GM12892 (cell line): ENCODE data around the gene LRRC75A.
"Not testable (repeated sequence)": the region's sequence is repeated elsewhere in the genome, so short reads cannot be mapped to it uniquely, and the experiment has no call there.

Experiments used
- DNase-seq: peaks from one replicate; pipeline ENCODE4 v3.0.0; 2011; ENCODE audit not compliant: insufficient read length
- FAIRE-seq: peaks from 2 replicates; lab custom pipeline; 2011; peaks lifted over from hg19 to GRCh38; lab: Jason Lieb, UNC
- POLR2A ChIP-seq: IDR thresholded peaks from 2 replicates; pipeline ENCODE4 v1.6.1; 2011; ENCODE audit warnings: low read depth, low read length, control low read depth
- POLR2AphosphoS5 ChIP-seq: IDR thresholded peaks from 2 replicates; pipeline ENCODE4 v1.6.1; 2011; ENCODE audit warnings: low read depth, low read length, control low read depth
- TAF1 ChIP-seq: IDR thresholded peaks from 2 replicates; pipeline ENCODE4 v1.6.1; 2011; ENCODE audit warnings: low read depth, mild to moderate bottlenecking, control low read depth, low read length, borderline replicate concordance

LRRC75A gene

DNA sequence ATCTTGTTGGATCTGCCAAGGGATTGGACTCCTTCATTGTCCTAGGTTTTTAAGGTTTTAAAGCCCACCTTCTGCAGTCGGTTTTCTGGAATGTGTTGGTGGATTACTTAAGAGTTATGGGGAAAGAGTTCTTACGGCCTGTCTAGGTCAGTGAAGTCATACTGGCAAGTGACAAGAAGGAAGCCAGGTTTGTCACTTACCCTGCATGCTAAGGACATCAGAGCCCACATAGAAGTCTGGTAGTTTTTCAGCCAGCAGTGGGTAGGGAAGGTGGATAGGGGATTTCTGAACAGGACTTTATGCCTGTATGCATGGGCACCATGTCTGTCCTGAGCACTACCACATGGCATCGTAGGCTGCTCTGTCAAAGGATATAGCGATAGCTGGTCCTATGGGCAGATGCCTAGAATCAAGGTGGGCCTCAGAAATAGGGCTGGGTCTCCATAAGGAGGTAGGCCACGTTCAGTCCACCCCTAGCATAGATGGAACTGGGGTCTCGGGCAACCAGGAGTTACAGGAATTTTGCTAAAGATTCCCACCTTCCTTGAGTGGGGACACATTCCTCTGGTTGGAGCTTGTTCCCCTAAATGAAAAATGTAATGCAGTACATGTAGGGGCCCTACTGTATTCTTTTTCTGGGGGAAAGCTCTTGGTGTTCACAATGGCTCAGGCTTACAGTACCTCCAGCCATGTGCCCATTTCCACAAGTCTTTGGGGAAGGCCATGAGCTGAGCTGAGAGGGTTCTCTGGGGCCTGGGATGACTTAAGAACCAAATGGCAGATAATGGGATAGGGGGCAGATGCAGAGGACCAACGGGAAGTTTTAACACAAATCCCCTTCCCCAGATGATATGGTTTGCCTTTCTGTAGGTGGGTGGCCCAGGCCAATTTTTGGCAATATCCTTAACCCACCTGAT is 49.1 kb downstream of the LRRC75A start:
- TF ChIP-seq POLR2AphosphoS5 (peak; percentile 54; the same call in 1 of the 2 replicates), POLR2A (no peak; the same call in 1 of the 2 replicates), TAF1 (no peak)
- FAIRE-seq (no peak), DNase-seq (no peak)

DNA sequence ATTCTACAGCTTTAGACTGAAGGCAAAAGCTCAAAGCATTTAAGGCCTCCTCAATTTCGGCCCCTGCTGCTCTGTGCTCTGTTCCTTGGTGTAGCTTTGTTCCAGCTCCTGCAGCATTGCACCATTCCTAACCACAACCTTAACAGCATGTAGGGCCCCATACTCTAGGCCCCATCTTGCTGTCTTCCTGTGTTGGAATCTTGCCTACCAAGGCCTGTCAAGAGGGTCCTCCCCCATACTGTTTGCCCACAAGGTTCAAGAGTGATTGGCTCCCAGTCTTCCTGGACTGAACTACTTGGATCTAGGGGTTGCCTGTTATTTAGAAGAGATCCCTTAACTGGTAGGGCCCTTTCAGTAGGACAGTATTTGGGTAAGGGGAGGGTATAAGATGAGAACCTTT is 49.9 kb downstream of the LRRC75A start:
- TF ChIP-seq POLR2AphosphoS5 = peak; percentile 33; the same call in 1 of the 2 replicates
- no peak for TF ChIP-seq TAF1
- TF ChIP-seq POLR2A = no peak
- FAIRE-seq = no peak
- no peak for DNase-seq

DNA sequence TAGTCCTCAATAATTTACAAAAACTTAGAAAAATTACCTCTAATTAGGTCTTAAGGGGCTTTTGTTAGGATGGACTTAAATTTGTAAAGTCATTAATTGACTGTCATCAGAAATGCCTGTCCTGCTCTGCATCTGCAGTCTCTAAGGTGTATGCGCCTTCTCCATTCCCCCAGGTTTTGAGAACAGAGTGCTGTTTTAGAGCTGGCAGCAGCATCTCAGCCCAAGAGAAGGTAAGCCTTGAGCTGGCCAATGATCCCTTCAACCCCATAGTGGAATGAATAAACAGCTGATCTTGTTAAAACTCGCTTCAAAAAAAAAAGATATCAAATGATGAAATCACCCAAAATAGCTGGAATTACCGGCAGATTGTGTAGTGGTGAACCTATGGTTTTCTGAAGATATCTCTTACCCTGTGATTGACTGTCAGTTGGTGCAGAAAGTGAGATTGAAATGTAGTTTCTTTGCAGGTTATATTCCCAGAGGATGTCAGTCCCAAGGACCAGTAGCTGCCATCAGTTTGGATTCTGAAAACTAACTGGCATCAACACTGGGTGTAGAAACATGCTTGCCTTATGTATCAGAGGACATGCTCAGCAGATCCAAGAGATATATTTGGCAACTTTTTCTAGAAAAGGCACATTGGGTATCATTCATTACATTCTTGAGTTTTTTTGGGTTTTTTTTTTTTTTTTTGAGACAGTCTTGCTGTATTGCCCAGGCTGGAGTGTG is 50.9 kb downstream of the LRRC75A start:
- FAIRE-seq (no peak), DNase-seq (no peak)
- TF ChIP-seq POLR2AphosphoS5 (peak; percentile 13; the same call in 1 of the 2 replicates), TAF1 (no peak)

DNA sequence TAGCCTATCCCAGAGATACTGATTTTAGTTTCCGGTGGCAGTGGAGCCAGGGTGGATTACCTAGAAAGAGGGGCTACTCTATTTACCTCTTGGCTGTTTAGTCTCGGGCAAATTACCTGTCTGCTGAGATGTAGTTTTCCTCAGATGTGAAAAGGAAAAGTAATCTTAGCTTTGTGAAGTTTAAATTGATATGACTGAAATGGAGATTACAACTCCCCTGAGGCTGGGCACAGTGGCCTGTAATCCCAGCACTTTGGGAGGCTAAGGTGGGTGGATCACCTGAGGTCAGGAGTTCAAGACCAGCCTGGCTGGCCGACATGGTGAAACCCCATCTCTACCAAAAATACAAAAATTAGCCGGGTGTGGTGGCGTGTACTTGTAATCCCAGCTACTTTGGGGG is 51.6 kb downstream of the LRRC75A start:
- DNase-seq, FAIRE-seq: not testable (repeated sequence)

DNA sequence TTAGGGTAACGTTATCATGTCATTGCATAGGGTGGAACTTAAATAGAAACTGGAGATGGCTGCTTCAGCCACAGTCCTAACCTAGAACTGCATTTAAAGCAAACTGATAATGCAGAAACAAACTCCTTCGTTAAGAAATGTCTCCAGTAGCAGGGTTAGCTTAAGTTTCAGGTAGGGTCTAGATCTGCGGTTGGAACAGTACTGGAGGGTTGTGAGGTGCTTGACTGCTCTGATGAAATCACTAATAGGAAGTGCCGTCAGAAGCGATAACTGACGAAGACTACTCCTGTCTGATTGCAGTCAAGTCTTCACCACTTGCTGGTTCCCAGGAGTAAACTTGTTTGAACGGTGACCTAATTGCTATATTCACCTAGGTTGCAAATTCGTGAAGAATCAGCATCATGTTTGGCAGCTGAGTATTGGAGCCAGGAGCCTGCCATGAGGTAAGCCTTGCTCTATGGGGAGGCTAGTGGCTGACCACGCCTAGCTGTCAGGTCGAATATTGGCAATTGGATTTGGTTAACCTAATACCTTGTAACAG is 52.1 kb downstream of the LRRC75A start:
- TF ChIP-seq POLR2A = peak; percentile 64; the same call in 1 of the 2 replicates
- TF ChIP-seq POLR2AphosphoS5 = peak; percentile 49
- TF ChIP-seq TAF1 = no peak
- no peak for DNase-seq
- peak; percentile 91 for FAIRE-seq

DNA sequence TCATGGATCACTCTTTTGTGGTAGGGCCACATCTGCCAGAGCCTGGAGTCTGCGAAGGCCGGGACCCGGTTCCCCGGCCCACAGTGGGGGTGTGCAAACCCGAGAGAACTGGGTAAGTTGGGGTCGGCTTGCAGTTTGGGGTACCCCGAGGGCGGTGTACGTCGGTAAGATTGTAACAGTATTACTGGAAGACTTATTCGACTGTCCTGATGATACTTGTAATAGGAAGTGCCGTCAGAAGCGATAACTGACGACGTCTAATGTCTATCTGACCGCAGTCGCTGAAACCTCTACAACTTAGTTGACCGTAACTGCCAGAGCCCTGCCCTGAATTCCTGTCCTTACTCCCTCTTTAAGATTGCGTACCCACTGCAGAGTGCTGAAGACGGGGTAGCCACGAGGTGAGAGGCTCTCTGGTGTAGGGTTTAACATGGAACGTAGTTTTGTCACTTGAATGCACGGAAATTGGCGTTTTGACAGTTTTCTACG is 52.6 kb downstream of the LRRC75A start:
- DNase-seq = no peak
- FAIRE-seq = no peak

DNA sequence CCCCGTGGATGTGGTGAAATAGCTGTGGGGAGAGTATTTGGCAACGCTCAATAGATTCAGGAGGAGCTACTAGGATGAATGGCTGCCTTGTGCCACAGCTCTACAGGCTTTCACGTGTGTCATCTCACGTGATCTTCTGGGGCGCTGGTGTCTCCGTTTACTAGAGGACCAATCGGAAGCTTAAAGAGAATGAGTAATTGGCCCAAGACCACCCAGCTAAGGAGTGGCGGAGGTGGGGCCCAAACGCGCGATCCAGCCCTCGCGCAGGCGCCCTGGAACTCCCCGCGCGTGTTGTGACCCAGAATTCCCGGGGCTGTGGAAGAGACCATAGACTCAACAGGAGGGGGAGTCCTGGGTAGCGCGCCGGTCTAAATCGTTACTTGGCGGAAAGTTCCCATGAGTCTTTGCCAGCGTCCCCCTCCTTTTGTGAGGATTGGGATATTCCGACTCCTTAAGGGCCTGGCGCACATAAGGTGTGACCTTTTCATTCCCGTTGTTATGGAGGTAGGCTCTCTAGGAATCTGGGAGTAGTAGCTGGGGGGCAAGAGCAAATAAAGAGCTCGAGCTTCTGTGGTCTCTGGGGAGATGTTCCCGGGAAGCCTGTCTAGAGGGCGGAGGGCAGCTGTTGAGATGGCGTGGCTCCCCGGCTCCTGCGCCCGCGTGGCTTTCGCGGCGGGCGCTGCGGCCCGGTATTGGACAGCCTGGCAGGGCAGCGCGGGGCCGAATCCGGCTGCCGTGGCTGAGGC is 53.3 kb downstream of the LRRC75A start:
- FAIRE-seq = peak; percentile 96
- peak; percentile 99 for TF ChIP-seq POLR2AphosphoS5
- peak; percentile 98 for TF ChIP-seq TAF1
- peak; percentile 99 for TF ChIP-seq POLR2A

More for the DNA sequence above, 52.6 kb downstream of the LRRC75A start:
- TF ChIP-seq POLR2A = no peak

DNA sequence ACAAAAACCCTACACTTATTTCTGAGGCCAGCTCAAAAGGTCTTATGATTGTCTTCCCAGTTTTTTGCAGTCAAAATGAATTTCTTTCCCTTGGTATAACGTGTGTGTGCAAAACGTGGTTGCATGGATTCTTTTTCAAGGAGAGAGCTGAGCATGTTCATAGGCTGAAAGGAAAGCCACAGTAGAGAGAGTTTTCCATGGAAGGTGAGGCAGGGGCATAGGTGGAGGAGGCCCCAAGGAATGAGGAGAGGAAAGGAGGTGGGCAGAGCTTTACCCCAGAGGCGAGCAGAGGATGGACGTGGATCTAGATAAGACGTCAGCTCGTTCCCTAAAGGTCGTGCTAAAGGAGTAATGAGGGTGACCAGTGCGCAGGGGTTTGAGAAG is 53.8 kb downstream of the LRRC75A start:
- TF ChIP-seq POLR2AphosphoS5 = no peak
- FAIRE-seq = no peak
- DNase-seq = no peak

More for the DNA sequence above, 53.3 kb downstream of the LRRC75A start:
- peak; percentile 97 for DNase-seq

DNA sequence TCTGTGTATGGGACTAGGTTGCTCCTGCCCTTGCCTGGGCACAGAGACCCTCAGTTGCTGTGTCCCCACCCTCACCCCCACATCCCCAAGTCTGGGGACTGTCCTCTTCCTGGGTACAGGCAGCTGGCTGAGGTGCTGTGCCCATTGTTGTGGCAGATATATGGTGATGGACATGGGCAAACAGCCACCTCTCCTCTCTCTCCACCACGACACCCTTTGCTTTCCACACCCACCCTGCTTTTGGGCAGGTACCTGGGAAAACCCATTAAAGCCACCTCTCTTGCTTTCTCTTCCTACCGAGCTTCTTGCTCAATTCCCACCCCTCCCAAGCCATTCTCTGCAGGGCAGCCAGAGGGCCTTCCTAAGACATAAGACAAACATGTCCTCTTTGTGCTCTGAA is 54.9 kb downstream of the LRRC75A start:
- no peak for DNase-seq
- TF ChIP-seq TAF1 (no peak), POLR2A (no peak), POLR2AphosphoS5 (no peak)
- no peak for FAIRE-seq

DNA sequence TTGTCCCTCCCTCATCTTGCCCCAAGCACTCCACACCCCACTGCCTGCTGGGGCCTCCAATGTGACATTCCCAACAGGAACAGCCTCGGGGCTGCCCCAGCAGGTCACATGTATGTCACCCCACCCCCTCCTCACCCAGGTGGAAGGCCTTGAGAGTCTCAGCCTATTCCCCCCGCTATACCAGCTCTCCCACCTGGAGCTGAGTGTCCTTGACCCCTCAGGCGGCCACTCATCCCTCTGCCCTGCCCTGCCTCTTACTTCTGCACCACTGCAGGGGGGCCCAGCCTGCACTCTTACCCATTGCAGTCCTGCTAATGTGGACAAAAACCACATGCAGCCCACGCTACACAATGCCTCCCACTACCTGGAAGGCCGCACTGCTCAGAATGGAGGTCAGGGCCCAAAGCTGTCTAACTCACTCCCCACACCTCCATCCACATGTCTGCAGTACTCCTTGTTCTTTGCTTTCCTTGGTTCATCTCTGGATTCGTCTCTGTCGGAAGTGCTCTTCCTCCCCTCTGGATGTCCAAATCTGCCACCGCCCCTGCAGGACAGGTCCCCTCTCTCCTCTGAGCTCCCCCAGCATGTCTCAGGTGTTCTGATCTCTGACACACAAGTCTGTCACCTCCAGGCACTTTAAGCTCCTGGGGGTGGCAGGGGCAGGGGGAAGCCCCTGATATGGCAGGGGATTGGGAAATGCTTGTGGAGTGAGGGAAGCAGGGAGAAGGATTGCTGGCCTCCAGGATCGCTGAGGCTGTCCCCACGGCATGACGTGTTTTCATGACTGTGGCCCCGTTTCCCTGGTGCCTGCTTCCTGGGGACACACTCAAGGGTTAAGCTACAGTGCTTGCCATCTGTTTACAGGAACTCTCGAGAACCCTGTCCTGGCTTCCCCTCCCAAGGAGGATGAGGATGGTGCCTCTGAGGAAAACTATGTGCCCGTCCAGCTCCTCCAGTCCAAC is 55.8 kb downstream of the LRRC75A start:
- no peak for DNase-seq
- no peak for FAIRE-seq

More for the DNA sequence above, 55.8 kb downstream of the LRRC75A start:
- TF ChIP-seq POLR2A (peak; percentile 12; the same call in 1 of the 2 replicates), TAF1 (no peak), POLR2AphosphoS5 (peak; percentile 19; the same call in 1 of the 2 replicates)
